ENCODE measurements around the gene DSCAM.

GRCh38 chr21:40733024-40733397 is 113.9 kb downstream of the DSCAM start:
- TF ChIP-seq CTCF (IDR thresholded peaks at IDR 0.05) (no peak), POLR2A (IDR thresholded peaks at IDR 0.05) (no peak)
